ENCODE data around the gene NR4A1. TPM values are rescaled to one million over a fixed set of nuclear protein-coding genes. Genes with fewer than 3 reads are reported as not detected.

The NR4A1 gene
- polyA plus RNA-seq, 1 donor (not counting 4 experiments of a cell fraction or from before 2014, with no cell fraction given) = 3.9 TPM

DNA sequence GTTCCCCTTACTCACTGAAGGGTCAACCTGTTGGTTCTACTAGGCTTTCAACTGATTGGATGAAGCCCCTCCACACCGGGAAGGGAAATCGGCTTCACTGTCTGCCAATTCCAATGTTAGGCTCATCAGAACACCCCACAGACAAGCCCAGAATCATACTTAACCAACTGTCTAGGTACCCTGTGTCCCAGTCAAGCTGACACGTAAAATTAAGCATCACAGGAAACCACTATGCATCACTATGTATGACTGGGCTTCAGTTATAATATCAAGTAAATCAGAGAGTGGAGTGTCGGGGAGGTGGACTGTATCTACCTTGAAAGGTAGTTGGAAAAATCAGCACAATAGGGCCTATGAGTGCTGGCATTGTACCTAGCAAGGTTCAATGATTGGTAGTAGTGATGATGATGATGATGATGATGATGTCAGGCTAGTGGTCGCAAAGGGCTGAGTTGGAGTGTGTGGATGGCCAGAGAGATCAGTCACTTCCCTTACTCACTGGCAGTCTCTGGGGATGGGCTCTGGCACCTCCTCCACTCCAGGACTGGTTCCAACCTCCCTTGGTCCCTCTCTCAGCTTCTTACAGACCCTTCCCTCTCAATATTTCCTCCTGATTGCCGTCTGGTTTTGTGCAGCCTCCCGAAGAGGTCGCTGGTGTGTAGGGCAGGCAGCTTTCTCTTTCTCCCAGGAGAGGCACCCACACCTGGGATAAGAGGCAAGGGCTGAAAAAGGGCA is 15.3 kb downstream of the NR4A1 start:
- TF ChIP-seq, protein P1, sequence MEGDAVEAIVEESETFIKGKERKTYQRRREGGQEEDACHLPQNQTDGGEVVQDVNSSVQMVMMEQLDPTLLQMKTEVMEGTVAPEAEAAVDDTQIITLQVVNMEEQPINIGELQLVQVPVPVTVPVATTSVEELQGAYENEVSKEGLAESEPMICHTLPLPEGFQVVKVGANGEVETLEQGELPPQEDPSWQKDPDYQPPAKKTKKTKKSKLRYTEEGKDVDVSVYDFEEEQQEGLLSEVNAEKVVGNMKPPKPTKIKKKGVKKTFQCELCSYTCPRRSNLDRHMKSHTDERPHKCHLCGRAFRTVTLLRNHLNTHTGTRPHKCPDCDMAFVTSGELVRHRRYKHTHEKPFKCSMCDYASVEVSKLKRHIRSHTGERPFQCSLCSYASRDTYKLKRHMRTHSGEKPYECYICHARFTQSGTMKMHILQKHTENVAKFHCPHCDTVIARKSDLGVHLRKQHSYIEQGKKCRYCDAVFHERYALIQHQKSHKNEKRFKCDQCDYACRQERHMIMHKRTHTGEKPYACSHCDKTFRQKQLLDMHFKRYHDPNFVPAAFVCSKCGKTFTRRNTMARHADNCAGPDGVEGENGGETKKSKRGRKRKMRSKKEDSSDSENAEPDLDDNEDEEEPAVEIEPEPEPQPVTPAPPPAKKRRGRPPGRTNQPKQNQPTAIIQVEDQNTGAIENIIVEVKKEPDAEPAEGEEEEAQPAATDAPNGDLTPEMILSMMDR (optimal IDR thresholded peaks at IDR 0.05 in 1 of 3, IDR thresholded peaks at IDR 0.05 in 1 of 3, conservative IDR thresholded peaks at IDR 0.05 in 1 of 3; ENCODE audit: extremely low read depth in 1 of 3, insufficient read depth in 2 of 3, low read length in 3 of 3) = no peak
- Histone ChIP-seq H3K4me1 (ENCODE audit: control insufficient read depth, extremely low read depth, insufficient read depth, low read length) (peaks cover 9% of the 10 kb centered on the region), H3K79me2 (ENCODE audit: control insufficient read depth, insufficient read depth, low read length) (peaks cover 17% of the 10 kb centered on the region), H2AFZ (ENCODE audit: control insufficient read depth, low read length) (no peak overlapping the region), H4K20me1 (ENCODE audit: control insufficient read depth, extremely low read depth, insufficient read depth, low read length) (no peaks in the 10 kb centered on the region), H3K36me3 (ENCODE audit: control insufficient read depth in 2 of 2, extremely low read depth in 1 of 2, insufficient read depth in 2 of 2, low read length in 2 of 2) (peaks cover 0 to under 1% of the 10 kb centered on the region in 2 experiments), H3K27ac (ENCODE audit: control insufficient read depth, insufficient read depth, low read length) (no peak overlapping the region), H3K27me3 (ENCODE audit: control insufficient read depth, extremely low read depth, insufficient read depth, low read length) (peaks cover 3% of the 10 kb centered on the region), H3K4me3 (ENCODE audit: control insufficient read depth in 2 of 3, extremely low read depth in 1 of 3, insufficient read depth in 2 of 3, low read depth in 1 of 3, low read length in 3 of 3) (no peak overlapping the region), H3K9me1 (ENCODE audit: control insufficient read depth, extremely low read depth, insufficient read depth, low read length) (no peaks in the 10 kb centered on the region), H3K9ac (ENCODE audit: control insufficient read depth, extremely low read depth, insufficient read depth, low read length) (no peak overlapping the region), H3K9me3 (ENCODE audit: control insufficient read depth, low read depth, low read length) (no peaks in the 10 kb centered on the region), H3K4me2 (ENCODE audit: control insufficient read depth, extremely low read depth, insufficient read depth, low read depth, low read length) (no peak overlapping the region)
- no peak for DNase-seq (ENCODE audit: low read depth, low spot score)
- dilution Hi-C loops (cut with MboI; ENCODE audit: extremely low pct_ligation_motif_present, low sequenced_read_pairs) = no loop called here
- FAIRE-seq = no peak

GRCh38 chr12:52067081-52067374 is 15.8 kb downstream of the NR4A1 start:
- Histone ChIP-seq H4K20me1 (ENCODE audit: control insufficient read depth, extremely low read depth, insufficient read depth, low read length) (no peaks in the 10 kb centered on the region), H3K27ac (ENCODE audit: control insufficient read depth, insufficient read depth, low read length) (no peak overlapping the region), H3K79me2 (ENCODE audit: control insufficient read depth, insufficient read depth, low read length) (peaks cover 22% of the 10 kb centered on the region), H3K27me3 (ENCODE audit: control insufficient read depth, extremely low read depth, insufficient read depth, low read length) (peaks cover 3% of the 10 kb centered on the region), H3K9ac (ENCODE audit: control insufficient read depth, extremely low read depth, insufficient read depth, low read length) (no peak overlapping the region), H2AFZ (ENCODE audit: control insufficient read depth, low read length) (no peak overlapping the region), H3K4me2 (ENCODE audit: control insufficient read depth, extremely low read depth, insufficient read depth, low read depth, low read length) (no peak overlapping the region), H3K4me3 (ENCODE audit: control insufficient read depth in 2 of 3, extremely low read depth in 1 of 3, insufficient read depth in 2 of 3, low read depth in 1 of 3, low read length in 3 of 3) (no peak overlapping the region), H3K9me3 (ENCODE audit: control insufficient read depth, low read depth, low read length) (no peaks in the 10 kb centered on the region), H3K4me1 (ENCODE audit: control insufficient read depth, extremely low read depth, insufficient read depth, low read length) (peaks cover 12% of the 10 kb centered on the region), H3K9me1 (ENCODE audit: control insufficient read depth, extremely low read depth, insufficient read depth, low read length) (no peaks in the 10 kb centered on the region), H3K36me3 (ENCODE audit: control insufficient read depth in 2 of 2, extremely low read depth in 1 of 2, insufficient read depth in 2 of 2, low read length in 2 of 2) (peaks cover 0 to 5% of the 10 kb centered on the region in 2 experiments)
- DNase-seq (ENCODE audit: low read depth, low spot score) = no peak
- dilution Hi-C loops (cut with MboI; ENCODE audit: extremely low pct_ligation_motif_present, low sequenced_read_pairs) = no loop called here
- TF ChIP-seq, protein P1 (optimal IDR thresholded peaks at IDR 0.05 in 1 of 3, IDR thresholded peaks at IDR 0.05 in 1 of 3, conservative IDR thresholded peaks at IDR 0.05 in 1 of 3; ENCODE audit: extremely low read depth in 1 of 3, insufficient read depth in 2 of 3, low read length in 3 of 3) = no peak
- no peak for TF ChIP-seq EZH2 (IDR thresholded peaks at IDR 0.05; ENCODE audit: low read length)
- no peak for FAIRE-seq

Data from keratinocyte (primary cell).